ENCODE data around the gene ASB1.

- TF ChIP-seq EZH2 (IDR thresholded peaks at IDR 0.05; ENCODE audit: low read length), result no peak
- no peak for TF ChIP-seq CTCF (optimal IDR thresholded peaks at IDR 0.05 in 1 of 3, IDR thresholded peaks at IDR 0.05 in 1 of 3, conservative IDR thresholded peaks at IDR 0.05 in 1 of 3; ENCODE audit: extremely low read depth in 1 of 3, insufficient read depth in 2 of 3, low read length in 3 of 3)
These were observed 6.3 kb upstream of the ASB1 start for GRCh38 chr2:238420442-238420841.

Data from keratinocyte (primary cell).